Osteoblast (primary cell): ENCODE data around the gene WDR7. TPM values are rescaled to one million over a fixed set of nuclear protein-coding genes. Genes with fewer than 3 reads are reported as not detected.

ENCODE experiments used
- DNase-seq: peaks from one replicate; pipeline ENCODE4 v3.0.0; 2011; ENCODE audit warnings: low spot score, mixed read lengths; ENCODE audit not compliant: insufficient read length; ENCODE audit errors: missing footprints
- H2AFZ ChIP-seq: 2 replicates; pipeline ENCODE4 v1.6.0; 2011; ENCODE audit warnings: mild to moderate bottlenecking, low read length
- H3K27ac ChIP-seq: 2 replicates; pipeline ENCODE4 v1.5.1; 2011; ENCODE audit warnings: mild to moderate bottlenecking, low read depth, low read length, moderate library complexity
- H3K27me3 ChIP-seq: 2 replicates; pipeline ENCODE4 v1.6.0; 2012; ENCODE audit warnings: mild to moderate bottlenecking, control low read depth, inconsistent platforms, low read length, moderate library complexity; ENCODE audit not compliant: insufficient read depth
- H3K36me3 ChIP-seq: 2 replicates; pipeline ENCODE4 v1.5.1; 2011; ENCODE audit warnings: mild to moderate bottlenecking, low read length, control low read depth, moderate library complexity; ENCODE audit not compliant: insufficient read depth
- H3K4me1 ChIP-seq: 2 replicates; pipeline ENCODE4 v1.5.1; 2011; ENCODE audit warnings: mild to moderate bottlenecking, low read length, control low read depth, moderate library complexity; ENCODE audit not compliant: insufficient read depth
- H3K4me2 ChIP-seq: 2 replicates; pipeline ENCODE4 v1.6.0; 2011; ENCODE audit warnings: mild to moderate bottlenecking, low read length; ENCODE audit not compliant: insufficient read depth
- H3K4me3 ChIP-seq: fragments of 200-600 bp; sonication (generic); 3 replicates; pipeline ENCODE4 v1.5.1; 2012; ENCODE audit warnings: mild to moderate bottlenecking, low read length, inconsistent platforms; ENCODE audit not compliant: insufficient read depth
- H3K79me2 ChIP-seq: 2 replicates; pipeline ENCODE4 v1.6.0; 2012; ENCODE audit warnings: mild to moderate bottlenecking, low read length, control low read depth, inconsistent platforms; ENCODE audit not compliant: insufficient read depth
- H3K9me3 ChIP-seq: 2 replicates; pipeline ENCODE4 v1.5.1; 2011; ENCODE audit warnings: low read depth, low read length, control low read depth
- H4K20me1 ChIP-seq: 2 replicates; pipeline ENCODE4 v1.6.0; 2012; ENCODE audit warnings: mild to moderate bottlenecking, low read length, control low read depth; ENCODE audit not compliant: insufficient read depth
- total RNA-seq: library from RNA; depleted of rRNA; stranded (reverse); fragments of >200 nt; gene quantifications from 2 replicates; pipeline ENCODE4 v1.2.3, GENCODE V29; 2012
- TF ChIP-seq, protein P1 (sequence below): IDR thresholded peaks from 2 replicates; pipeline ENCODE4 v1.5.1; 2011; ENCODE audit warnings: mild to moderate bottlenecking, low read depth, low read length, moderate library complexity; ENCODE audit errors: extremely low read depth

WDR7 gene
- total RNA-seq, 1 donor, result 23.2 TPM

DNA sequence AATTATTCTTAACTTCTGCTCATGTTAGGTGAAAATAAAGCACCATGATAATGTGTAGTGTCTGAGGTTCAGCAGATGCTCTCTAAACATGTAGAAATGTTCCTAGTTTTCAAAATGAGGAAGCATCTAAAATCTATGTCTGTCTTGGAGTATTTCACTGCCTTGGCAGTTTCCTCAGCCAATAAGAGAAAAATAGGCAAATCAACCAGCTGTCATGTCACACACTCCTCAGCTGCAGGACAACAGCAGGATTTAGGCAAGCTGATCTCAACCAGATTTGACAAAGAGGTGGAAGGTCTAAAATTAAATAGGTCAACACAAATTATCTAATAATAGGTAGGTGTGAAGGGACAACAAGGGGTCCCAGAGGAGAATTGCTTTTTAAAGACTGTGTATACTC, 331.6 kb downstream of the WDR7 start:
- no peaks in the 10 kb centered on the region for H3K79me2 ChIP-seq
- no peak overlapping the region for H3K4me3 ChIP-seq
- no peaks in the 10 kb centered on the region for H3K4me1 ChIP-seq
- no peak overlapping the region for H2AFZ ChIP-seq
- H3K36me3 ChIP-seq, result no peaks in the 10 kb centered on the region
- no peaks in the 10 kb centered on the region for H3K9me3 ChIP-seq
- no peaks in the 10 kb centered on the region for H3K27me3 ChIP-seq
- DNase-seq, result no peak
- TF ChIP-seq, protein P1, sequence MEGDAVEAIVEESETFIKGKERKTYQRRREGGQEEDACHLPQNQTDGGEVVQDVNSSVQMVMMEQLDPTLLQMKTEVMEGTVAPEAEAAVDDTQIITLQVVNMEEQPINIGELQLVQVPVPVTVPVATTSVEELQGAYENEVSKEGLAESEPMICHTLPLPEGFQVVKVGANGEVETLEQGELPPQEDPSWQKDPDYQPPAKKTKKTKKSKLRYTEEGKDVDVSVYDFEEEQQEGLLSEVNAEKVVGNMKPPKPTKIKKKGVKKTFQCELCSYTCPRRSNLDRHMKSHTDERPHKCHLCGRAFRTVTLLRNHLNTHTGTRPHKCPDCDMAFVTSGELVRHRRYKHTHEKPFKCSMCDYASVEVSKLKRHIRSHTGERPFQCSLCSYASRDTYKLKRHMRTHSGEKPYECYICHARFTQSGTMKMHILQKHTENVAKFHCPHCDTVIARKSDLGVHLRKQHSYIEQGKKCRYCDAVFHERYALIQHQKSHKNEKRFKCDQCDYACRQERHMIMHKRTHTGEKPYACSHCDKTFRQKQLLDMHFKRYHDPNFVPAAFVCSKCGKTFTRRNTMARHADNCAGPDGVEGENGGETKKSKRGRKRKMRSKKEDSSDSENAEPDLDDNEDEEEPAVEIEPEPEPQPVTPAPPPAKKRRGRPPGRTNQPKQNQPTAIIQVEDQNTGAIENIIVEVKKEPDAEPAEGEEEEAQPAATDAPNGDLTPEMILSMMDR, result no peak
- H4K20me1 ChIP-seq, result no peaks in the 10 kb centered on the region
- no peak overlapping the region for H3K4me2 ChIP-seq
- H3K27ac ChIP-seq, result no peak overlapping the region

DNA sequence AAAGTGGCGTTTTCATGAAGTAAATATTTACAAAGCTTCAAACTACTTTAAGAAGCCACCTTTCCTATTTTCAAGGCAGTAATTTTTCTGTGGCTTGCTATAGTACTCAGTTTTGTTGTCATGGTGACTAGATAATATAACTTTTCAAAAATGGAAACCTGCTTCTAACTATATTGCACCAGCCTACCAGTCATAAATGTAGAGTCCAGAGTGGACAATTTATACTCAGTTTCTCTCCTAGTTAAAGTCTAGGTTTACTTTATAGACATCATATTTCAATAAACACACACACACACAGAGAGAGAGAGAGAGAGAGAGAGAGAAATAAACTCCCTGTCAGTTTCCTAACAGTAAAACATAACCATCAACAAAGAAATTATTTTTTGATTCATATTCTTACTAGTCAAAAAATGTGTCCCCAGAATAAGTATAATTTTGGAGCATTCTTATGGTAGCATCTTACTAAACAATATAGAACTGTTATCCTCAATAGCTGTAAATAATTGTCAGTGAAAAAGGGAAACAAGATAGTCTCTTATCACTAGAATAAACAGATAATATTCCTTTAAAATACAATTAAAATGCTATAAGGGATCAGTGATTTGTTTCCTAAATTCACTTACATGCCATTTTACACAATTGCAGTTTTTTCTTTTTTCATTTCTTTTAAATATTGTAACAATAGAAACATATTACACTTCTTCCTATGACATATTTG, 332.3 kb downstream of the WDR7 start:
- H3K27me3 ChIP-seq, result no peaks in the 10 kb centered on the region
- H3K36me3 ChIP-seq, result no peaks in the 10 kb centered on the region
- H3K9me3 ChIP-seq, result no peaks in the 10 kb centered on the region
- no peak overlapping the region for H3K27ac ChIP-seq
- no peaks in the 10 kb centered on the region for H4K20me1 ChIP-seq
- DNase-seq, result no peak
- no peak overlapping the region for H3K4me3 ChIP-seq
- TF ChIP-seq, protein P1, result no peak
- no peak overlapping the region for H2AFZ ChIP-seq
- H3K4me1 ChIP-seq, result no peaks in the 10 kb centered on the region
- no peak overlapping the region for H3K4me2 ChIP-seq
- H3K79me2 ChIP-seq, result no peaks in the 10 kb centered on the region

DNA sequence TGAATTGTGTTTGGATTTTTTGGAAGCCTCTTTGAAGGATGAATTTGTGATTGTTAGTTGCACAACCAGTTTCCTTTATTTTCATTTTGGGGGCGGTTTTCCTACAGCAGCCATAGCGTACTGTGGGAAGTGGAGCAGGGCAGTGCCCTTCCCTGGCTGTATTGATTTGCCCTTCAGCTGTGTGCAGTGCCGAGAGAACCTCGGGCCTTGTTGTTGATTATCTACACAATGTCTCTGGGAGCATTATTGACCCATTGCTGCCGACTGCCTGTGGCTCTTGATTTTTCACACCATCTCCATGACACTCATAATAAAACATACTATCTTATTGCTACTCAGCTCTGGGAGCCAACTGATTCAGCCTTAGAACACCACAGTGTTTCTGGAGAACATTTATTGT, 333.6 kb downstream of the WDR7 start:
- DNase-seq, result peak; percentile 17
- H2AFZ ChIP-seq, result no peak overlapping the region
- H3K9me3 ChIP-seq, result no peaks in the 10 kb centered on the region
- no peaks in the 10 kb centered on the region for H3K27me3 ChIP-seq
- H3K4me1 ChIP-seq, result no peaks in the 10 kb centered on the region
- no peak overlapping the region for H3K27ac ChIP-seq
- no peak overlapping the region for H3K4me2 ChIP-seq
- TF ChIP-seq, protein P1, result no peak
- no peaks in the 10 kb centered on the region for H3K79me2 ChIP-seq
- no peaks in the 10 kb centered on the region for H4K20me1 ChIP-seq
- no peaks in the 10 kb centered on the region for H3K36me3 ChIP-seq
- no peak overlapping the region for H3K4me3 ChIP-seq

DNA sequence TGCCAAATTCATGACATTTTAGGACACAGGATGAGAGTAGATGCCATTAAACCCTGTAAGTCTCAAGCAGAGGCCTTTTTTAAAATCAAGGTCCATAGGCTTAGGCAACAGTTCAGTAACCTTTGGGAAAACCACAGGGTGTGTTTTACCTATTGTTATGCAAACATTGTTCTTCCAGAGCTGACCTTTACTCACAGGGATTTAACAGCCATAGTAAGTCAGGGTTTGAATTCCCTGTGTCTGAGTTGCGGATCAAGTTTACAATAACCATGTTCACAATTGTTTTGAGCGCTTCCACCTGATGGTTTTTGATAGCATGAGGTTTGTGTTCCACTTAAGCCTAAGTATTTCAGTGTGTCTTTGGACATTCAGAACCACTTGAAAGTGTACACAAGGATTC, 335.7 kb downstream of the WDR7 start:
- no peaks in the 10 kb centered on the region for H4K20me1 ChIP-seq

More for the DNA sequence above, 335.7 kb downstream of the WDR7 start:
- Histone ChIP-seq H3K27me3 (no peaks in the 10 kb centered on the region), H2AFZ (no peak overlapping the region), H3K4me1 (no peaks in the 10 kb centered on the region), H3K4me2 (no peak overlapping the region), H3K27ac (no peak overlapping the region), H3K36me3 (no peaks in the 10 kb centered on the region), H3K79me2 (no peaks in the 10 kb centered on the region), H3K4me3 (no peak overlapping the region), H3K9me3 (no peaks in the 10 kb centered on the region)
- TF ChIP-seq, protein P1, result no peak
- DNase-seq, result no peak
